ENCODE measurements around the gene MYH11.

MYH11 gene

GRCh38 chr16:15726715-15727114 lies 130.1 kb downstream of the MYH11 start:
- Histone ChIP-seq H3K27me3 (ENCODE audit: insufficient read depth, low read length, poor library complexity) (no peaks in the 10 kb centered on the region), H4K5ac (ENCODE audit: low read length) (no peak overlapping the region), H2BK15ac (replicated peaks; ENCODE audit: low read depth) (no peak overlapping the region), H3K18ac (ENCODE audit: low read length) (no peak overlapping the region), H3K4me1 (ENCODE audit: control insufficient read depth, low read depth, low read length) (no peaks in the 10 kb centered on the region), H4K8ac (ENCODE audit: low read depth, low read length) (no peak overlapping the region), H2BK120ac (ENCODE audit: low read depth, low read length) (no peak overlapping the region), H3K56ac (ENCODE audit: low read length) (no peak overlapping the region), H3K4ac (ENCODE audit: low read depth, low read length) (no peak overlapping the region), H3K79me2 (ENCODE audit: control insufficient read depth, insufficient read depth, low read length) (no peaks in the 10 kb centered on the region), H2BK5ac (ENCODE audit: low read length) (no peak overlapping the region), H3K27ac (ENCODE audit: low read depth, low read length) (no peak overlapping the region), H2AK5ac (ENCODE audit: low read length) (no peak overlapping the region), H3K9ac (ENCODE audit: low read length) (no peak overlapping the region), H3K23ac (ENCODE audit: low read length) (no peak overlapping the region), H3K4me3 (ENCODE audit: low read length) (no peak overlapping the region), H3K36me3 (ENCODE audit: control insufficient read depth, insufficient read depth, low read length) (no peaks in the 10 kb centered on the region), H3K4me2 (ENCODE audit: low read length) (no peak overlapping the region), H3K79me1 (ENCODE audit: low read length) (no peaks in the 10 kb centered on the region)
- WGBS (ENCODE audit: extremely low coverage, insufficient coverage, low lambda C conversion rate) = no CpG with 5 or more reads among the region's 18 CpGs
- no peak for DNase-seq

- no peak for DNase-seq
- no peak overlapping the region for H3K18ac ChIP-seq (ENCODE audit: low read length)
- no peaks in the 10 kb centered on the region for H3K79me2 ChIP-seq (ENCODE audit: control insufficient read depth, insufficient read depth, low read length)
- H3K56ac ChIP-seq (ENCODE audit: low read length) = no peak overlapping the region
- H4K5ac ChIP-seq (ENCODE audit: low read length) = no peak overlapping the region
- H2BK5ac ChIP-seq (ENCODE audit: low read length) = no peak overlapping the region
- no peaks in the 10 kb centered on the region for H3K79me1 ChIP-seq (ENCODE audit: low read length)
- H3K36me3 ChIP-seq (ENCODE audit: control insufficient read depth, insufficient read depth, low read length) = no peaks in the 10 kb centered on the region
- no peak overlapping the region for H2BK15ac ChIP-seq (replicated peaks; ENCODE audit: low read depth)
- H3K4me3 ChIP-seq (ENCODE audit: low read length) = no peak overlapping the region
- H4K8ac ChIP-seq (ENCODE audit: low read depth, low read length) = no peak overlapping the region
- H3K27me3 ChIP-seq (ENCODE audit: insufficient read depth, low read length, poor library complexity) = no peaks in the 10 kb centered on the region
- no peak overlapping the region for H2BK120ac ChIP-seq (ENCODE audit: low read depth, low read length)
- WGBS (ENCODE audit: extremely low coverage, insufficient coverage, low lambda C conversion rate) = no CpG with 5 or more reads among the region's 5 CpGs
- no peak overlapping the region for H3K4me2 ChIP-seq (ENCODE audit: low read length)
- no peak overlapping the region for H3K23ac ChIP-seq (ENCODE audit: low read length)
- no peak overlapping the region for H3K9ac ChIP-seq (ENCODE audit: low read length)
- H3K27ac ChIP-seq (ENCODE audit: low read depth, low read length) = no peak overlapping the region
- no peaks in the 10 kb centered on the region for H3K4me1 ChIP-seq (ENCODE audit: control insufficient read depth, low read depth, low read length)
- no peak overlapping the region for H2AK5ac ChIP-seq (ENCODE audit: low read length)
- no peak overlapping the region for H3K4ac ChIP-seq (ENCODE audit: low read depth, low read length)
Measured at GRCh38 chr16:15725641-15726240, 131.1 kb downstream of the MYH11 start.

- H3K36me3 ChIP-seq (ENCODE audit: control insufficient read depth, insufficient read depth, low read length) = no peaks in the 10 kb centered on the region
- no CpG with 5 or more reads among the region's 7 CpGs for WGBS (ENCODE audit: extremely low coverage, insufficient coverage, low lambda C conversion rate)
Measured at GRCh38 chr16:15723808-15724207, 133.0 kb downstream of the MYH11 start.

GRCh38 chr16:15721018-15721417 lies 135.8 kb downstream of the MYH11 start:
- Histone ChIP-seq H3K36me3 (ENCODE audit: control insufficient read depth, insufficient read depth, low read length) (no peaks in the 10 kb centered on the region), H3K4ac (ENCODE audit: low read depth, low read length) (no peak overlapping the region), H3K56ac (ENCODE audit: low read length) (no peak overlapping the region), H3K4me2 (ENCODE audit: low read length) (no peak overlapping the region), H3K4me3 (ENCODE audit: low read length) (no peak overlapping the region), H4K8ac (ENCODE audit: low read depth, low read length) (no peak overlapping the region), H3K79me2 (ENCODE audit: control insufficient read depth, insufficient read depth, low read length) (no peaks in the 10 kb centered on the region), H3K18ac (ENCODE audit: low read length) (no peak overlapping the region), H4K5ac (ENCODE audit: low read length) (no peak overlapping the region), H3K27ac (ENCODE audit: low read depth, low read length) (no peak overlapping the region), H2AK5ac (ENCODE audit: low read length) (no peak overlapping the region), H2BK15ac (replicated peaks; ENCODE audit: low read depth) (no peak overlapping the region), H3K27me3 (ENCODE audit: insufficient read depth, low read length, poor library complexity) (no peaks in the 10 kb centered on the region), H3K79me1 (ENCODE audit: low read length) (no peaks in the 10 kb centered on the region), H2BK5ac (ENCODE audit: low read length) (no peak overlapping the region), H3K9ac (ENCODE audit: low read length) (no peak overlapping the region), H3K23ac (ENCODE audit: low read length) (no peak overlapping the region), H3K4me1 (ENCODE audit: control insufficient read depth, low read depth, low read length) (no peaks in the 10 kb centered on the region), H2BK120ac (ENCODE audit: low read depth, low read length) (no peak overlapping the region)
- DNase-seq = no peak
- no CpG with 5 or more reads among the region's 14 CpGs for WGBS (ENCODE audit: extremely low coverage, insufficient coverage, low lambda C conversion rate)

More at GRCh38 chr16:15723808-15724207, 133.0 kb downstream of the MYH11 start:
- no peak overlapping the region for H3K4ac ChIP-seq (ENCODE audit: low read depth, low read length)
- no peaks in the 10 kb centered on the region for H3K79me2 ChIP-seq (ENCODE audit: control insufficient read depth, insufficient read depth, low read length)
- H2BK5ac ChIP-seq (ENCODE audit: low read length) = no peak overlapping the region
- no peaks in the 10 kb centered on the region for H3K27me3 ChIP-seq (ENCODE audit: insufficient read depth, low read length, poor library complexity)
- H2BK120ac ChIP-seq (ENCODE audit: low read depth, low read length) = no peak overlapping the region
- no peak overlapping the region for H3K4me2 ChIP-seq (ENCODE audit: low read length)
- no peak overlapping the region for H3K56ac ChIP-seq (ENCODE audit: low read length)
- no peak overlapping the region for H4K5ac ChIP-seq (ENCODE audit: low read length)
- H3K4me3 ChIP-seq (ENCODE audit: low read length) = no peak overlapping the region
- H3K4me1 ChIP-seq (ENCODE audit: control insufficient read depth, low read depth, low read length) = no peaks in the 10 kb centered on the region
- H4K8ac ChIP-seq (ENCODE audit: low read depth, low read length) = no peak overlapping the region
- H3K79me1 ChIP-seq (ENCODE audit: low read length) = no peaks in the 10 kb centered on the region
- no peak for DNase-seq
- H2BK15ac ChIP-seq (replicated peaks; ENCODE audit: low read depth) = no peak overlapping the region
- no peak overlapping the region for H3K27ac ChIP-seq (ENCODE audit: low read depth, low read length)
- no peak overlapping the region for H2AK5ac ChIP-seq (ENCODE audit: low read length)
- no peak overlapping the region for H3K9ac ChIP-seq (ENCODE audit: low read length)
- H3K23ac ChIP-seq (ENCODE audit: low read length) = no peak overlapping the region
- H3K18ac ChIP-seq (ENCODE audit: low read length) = no peak overlapping the region

- H2AK5ac ChIP-seq (ENCODE audit: low read length) = no peak overlapping the region
- no peaks in the 10 kb centered on the region for H3K79me2 ChIP-seq (ENCODE audit: control insufficient read depth, insufficient read depth, low read length)
- H3K4me3 ChIP-seq (ENCODE audit: low read length) = no peak overlapping the region
- H3K36me3 ChIP-seq (ENCODE audit: control insufficient read depth, insufficient read depth, low read length) = no peaks in the 10 kb centered on the region
- no peak overlapping the region for H4K8ac ChIP-seq (ENCODE audit: low read depth, low read length)
- H3K4me2 ChIP-seq (ENCODE audit: low read length) = no peak overlapping the region
- no peak overlapping the region for H3K27ac ChIP-seq (ENCODE audit: low read depth, low read length)
- no peak overlapping the region for H4K5ac ChIP-seq (ENCODE audit: low read length)
- no peaks in the 10 kb centered on the region for H3K27me3 ChIP-seq (ENCODE audit: insufficient read depth, low read length, poor library complexity)
- H3K9ac ChIP-seq (ENCODE audit: low read length) = no peak overlapping the region
- H3K23ac ChIP-seq (ENCODE audit: low read length) = no peak overlapping the region
- H3K4me1 ChIP-seq (ENCODE audit: control insufficient read depth, low read depth, low read length) = no peaks in the 10 kb centered on the region
- DNase-seq = no peak
- H2BK120ac ChIP-seq (ENCODE audit: low read depth, low read length) = no peak overlapping the region
- no peak overlapping the region for H3K18ac ChIP-seq (ENCODE audit: low read length)
- H2BK5ac ChIP-seq (ENCODE audit: low read length) = no peak overlapping the region
- no peak overlapping the region for H3K4ac ChIP-seq (ENCODE audit: low read depth, low read length)
- no CpG with 5 or more reads among the region's 23 CpGs for WGBS (ENCODE audit: extremely low coverage, insufficient coverage, low lambda C conversion rate)
- H2BK15ac ChIP-seq (replicated peaks; ENCODE audit: low read depth) = no peak overlapping the region
- H3K56ac ChIP-seq (ENCODE audit: low read length) = no peak overlapping the region
- H3K79me1 ChIP-seq (ENCODE audit: low read length) = no peaks in the 10 kb centered on the region
Measured at GRCh38 chr16:15716694-15717447, 140.0 kb downstream of the MYH11 start.
